SK-N-SH (cell line): ENCODE results near the gene NAALADL2. TPM values are rescaled to one million over a fixed set of nuclear protein-coding genes. Genes with fewer than 3 reads are reported as not detected.

Experiments used
- CTCF ChIA-PET: fragments of 300-600, 350-600 bp; formaldehyde crosslinking; extraction: SDS; loops from one replicate; lab custom pipeline; 2021; lab: Yijun Ruan, JAX
- POLR2A ChIA-PET: fragments of 350-600 bp; sonication (Branson Sonifier 250); formaldehyde crosslinking; extraction: SDS; loops from one replicate; lab custom pipeline; 2020; ENCODE audit warnings: antibody characterized with exemption, inconsistent platforms; lab: Yijun Ruan, JAX
- DNase-seq: peaks from one replicate; pipeline ENCODE4 v3.0.0; 2012
- H2AFZ ChIP-seq: fragments of 200-600 bp; sonication (generic); 2 replicates; pipeline ENCODE4 v1.8.1; 2016; ENCODE audit warnings: antibody characterized with exemption, mild to moderate bottlenecking, low read depth
- H3F3A ChIP-seq: fragments of 200-600 bp; sonication (generic); replicated peaks from 2 replicates; pipeline ENCODE3; 2016; ENCODE audit warnings: antibody characterized with exemption, mild to moderate bottlenecking; ENCODE audit not compliant: insufficient read depth
- H3K27ac ChIP-seq, 2 experiments: fragments of 200-500 bp in 1 of 2; fragments of 200-600 bp in 1 of 2; sonication (Bioruptor generic) in 1 of 2; sonication (generic), shearing (Covaris generic) in 1 of 2; 2 replicates each; pipeline versions ENCODE4 v1.5.1 to v1.6.1; 2014 to 2016; ENCODE audit warnings: low read depth in 2 of 2, inconsistent platforms in 1 of 2, low read length in 1 of 2, mild to moderate bottlenecking in 1 of 2, mixed read lengths in 1 of 2
- H3K27me3 ChIP-seq: fragments of 200-600 bp; sonication (generic), shearing (Covaris generic); 2 replicates; pipeline ENCODE4 v1.6.1; 2016; ENCODE audit warnings: mixed run types; ENCODE audit not compliant: insufficient read depth
- H3K36me3 ChIP-seq, 2 experiments: fragments of 200-500 bp in 1 of 2; fragments of 200-600 bp in 1 of 2; sonication (Bioruptor generic) in 1 of 2; sonication (generic) in 1 of 2; replicated peaks in 1 of 2; 2 replicates each; pipeline versions ENCODE3 to v1.5.1; 2014 to 2016; ENCODE audit warnings: low read length in 1 of 2, mild to moderate bottlenecking in 1 of 2; ENCODE audit not compliant: insufficient read depth in 2 of 2, control insufficient read depth in 1 of 2
- H3K4me1 ChIP-seq, 2 experiments: fragments of 200-500 bp in 1 of 2; fragments of 200-600 bp in 1 of 2; sonication (Bioruptor generic) in 1 of 2; sonication (generic), shearing (Covaris generic) in 1 of 2; 2 replicates each; pipeline versions ENCODE4 v1.5.1 to v1.6.1; 2014 to 2016; ENCODE audit warnings: low read depth in 1 of 2, low read length in 1 of 2, mixed run types in 1 of 2; ENCODE audit not compliant: insufficient read depth in 2 of 2, control insufficient read depth in 1 of 2
- H3K4me2 ChIP-seq: fragments of 200-600 bp; sonication (generic), shearing (Covaris generic); 2 replicates; pipeline ENCODE4 v1.6.1; 2017; ENCODE audit warnings: mixed run types
- H3K4me3 ChIP-seq, 2 experiments: fragments of 200-500 bp in 1 of 2; fragments of 200-600 bp in 1 of 2; sonication (Bioruptor generic) in 1 of 2; sonication (generic), shearing (Covaris generic) in 1 of 2; 2 replicates each; pipeline versions ENCODE4 v1.5.1 to v1.8.1; 2014 to 2016; ENCODE audit warnings: low read depth in 2 of 2, inconsistent platforms in 1 of 2, low read length in 1 of 2, mild to moderate bottlenecking in 1 of 2, mixed read lengths in 1 of 2, moderate library complexity in 1 of 2
- H3K79me2 ChIP-seq: fragments of 200-600 bp; sonication (generic); 2 replicates; pipeline ENCODE4 v1.8.1; 2017; ENCODE audit warnings: mild to moderate bottlenecking; ENCODE audit not compliant: insufficient read depth
- H3K9ac ChIP-seq: fragments of 200-600 bp; sonication (generic); 2 replicates; pipeline ENCODE4 v1.6.1; 2017; ENCODE audit warnings: mixed run types
- H3K9me2 ChIP-seq: fragments of 200-600 bp; sonication (generic); 2 replicates; pipeline ENCODE4 v1.6.1; 2017; ENCODE audit warnings: mixed run types
- H3K9me3 ChIP-seq: fragments of 200-600 bp; sonication (generic); 2 replicates; pipeline ENCODE4 v1.6.1; 2017; ENCODE audit warnings: mixed run types, mild to moderate bottlenecking, moderate library complexity
- H4K20me1 ChIP-seq: fragments of 200-600 bp; sonication (generic); 2 replicates; pipeline ENCODE4 v1.6.1; 2017; ENCODE audit warnings: mild to moderate bottlenecking, mixed run types; ENCODE audit not compliant: insufficient read depth
- FOSL2 ChIP-seq: IDR thresholded peaks from 2 replicates; pipeline ENCODE4 v1.4.0; 2012; ENCODE audit warnings: low read depth, mild to moderate bottlenecking, moderate library complexity, borderline replicate concordance
- FOXJ3 ChIP-seq: sonication (generic); formaldehyde crosslinking; IDR thresholded peaks from 2 replicates; pipeline ENCODE4 v1.5.1; 2020; ENCODE audit warnings: mild to moderate bottlenecking, missing genetic modification reagents
- FOXM1 ChIP-seq: IDR thresholded peaks from 2 replicates; pipeline ENCODE4 v1.4.0; 2012; ENCODE audit warnings: low read depth, mild to moderate bottlenecking
- NFIC ChIP-seq: IDR thresholded peaks from 2 replicates; pipeline ENCODE4 v1.4.0; 2012; ENCODE audit warnings: borderline replicate concordance
- POLR2AphosphoS5 ChIP-seq: IDR thresholded peaks from 2 replicates; pipeline ENCODE4 v1.6.1; 2012; ENCODE audit warnings: low read depth, low read length
- RXRA ChIP-seq: IDR thresholded peaks from 2 replicates; pipeline ENCODE4 v1.4.0; 2012; ENCODE audit warnings: low read depth, mild to moderate bottlenecking, borderline replicate concordance
- SMC3 ChIP-seq: IDR thresholded peaks from 2 replicates; pipeline ENCODE4 v1.6.1; 2012; ENCODE audit warnings: low read depth, low read length, improper control_type of control experiment
- WGBS: methylation state at CpG from one replicate; pipeline ENCODE4 v1.1.6; 2017; ENCODE audit warnings: low lambda C conversion rate; 5-methylcytosine and 5-hydroxymethylcytosine counted together
- polyA plus RNA-seq, 3 experiments: library from polyadenylated mRNA; depleted of rRNA; stranded (reverse); fragments of >200 nt; gene quantifications; 2 replicates each; pipeline ENCODE4 v1.2.3, GENCODE V29; 2012
- TF ChIP-seq, protein P1 (sequence below): IDR thresholded peaks from 2 replicates; pipeline ENCODE4; 2012
- TF ChIP-seq, protein P2 (sequence below): IDR thresholded peaks from 2 replicates; pipeline ENCODE4 v1.6.1; 2012; ENCODE audit warnings: mild to moderate bottlenecking, low read depth, low read length, moderate library complexity
- TF ChIP-seq, protein P3 (sequence below): IDR thresholded peaks from 2 replicates; pipeline ENCODE4 v1.4.0; 2012; ENCODE audit warnings: low read depth, borderline replicate concordance
- TF ChIP-seq, protein P4 (sequence below): IDR thresholded peaks from 2 replicates; pipeline ENCODE4 v1.4.0; 2012; ENCODE audit warnings: low read depth

NAALADL2 gene
- polyA plus RNA-seq, 1 of the 3 experiments (the other 2 are of a cell fraction): 1.2 TPM

DNA sequence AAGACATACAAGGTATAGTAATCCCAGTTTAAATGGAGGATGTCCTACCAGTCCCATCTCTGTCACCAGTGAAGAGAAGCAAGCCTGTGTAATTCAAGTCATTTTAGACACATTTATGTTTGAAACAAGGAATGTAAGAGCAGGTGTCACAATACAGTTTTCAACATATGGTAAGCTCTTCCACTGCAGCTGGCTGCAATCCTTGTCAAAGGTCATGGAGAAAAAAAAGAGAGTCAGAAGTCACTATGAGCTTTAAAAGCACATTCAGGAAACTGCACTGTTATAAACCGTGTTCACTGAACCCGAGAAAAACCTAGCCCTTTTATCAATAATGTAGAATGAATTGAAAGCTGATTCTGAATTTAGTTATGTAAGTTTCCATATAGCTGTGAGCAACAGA is 206.4 kb downstream of the NAALADL2 start:
- no peak for TF ChIP-seq FOSL2
- TF ChIP-seq POLR2AphosphoS5: no peak
- TF ChIP-seq, protein P1, sequence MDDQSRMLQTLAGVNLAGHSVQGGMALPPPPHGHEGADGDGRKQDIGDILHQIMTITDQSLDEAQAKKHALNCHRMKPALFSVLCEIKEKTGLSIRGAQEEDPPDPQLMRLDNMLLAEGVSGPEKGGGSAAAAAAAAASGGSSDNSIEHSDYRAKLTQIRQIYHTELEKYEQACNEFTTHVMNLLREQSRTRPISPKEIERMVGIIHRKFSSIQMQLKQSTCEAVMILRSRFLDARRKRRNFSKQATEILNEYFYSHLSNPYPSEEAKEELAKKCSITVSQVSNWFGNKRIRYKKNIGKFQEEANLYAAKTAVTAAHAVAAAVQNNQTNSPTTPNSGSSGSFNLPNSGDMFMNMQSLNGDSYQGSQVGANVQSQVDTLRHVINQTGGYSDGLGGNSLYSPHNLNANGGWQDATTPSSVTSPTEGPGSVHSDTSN: no peak
- TF ChIP-seq, protein P2, sequence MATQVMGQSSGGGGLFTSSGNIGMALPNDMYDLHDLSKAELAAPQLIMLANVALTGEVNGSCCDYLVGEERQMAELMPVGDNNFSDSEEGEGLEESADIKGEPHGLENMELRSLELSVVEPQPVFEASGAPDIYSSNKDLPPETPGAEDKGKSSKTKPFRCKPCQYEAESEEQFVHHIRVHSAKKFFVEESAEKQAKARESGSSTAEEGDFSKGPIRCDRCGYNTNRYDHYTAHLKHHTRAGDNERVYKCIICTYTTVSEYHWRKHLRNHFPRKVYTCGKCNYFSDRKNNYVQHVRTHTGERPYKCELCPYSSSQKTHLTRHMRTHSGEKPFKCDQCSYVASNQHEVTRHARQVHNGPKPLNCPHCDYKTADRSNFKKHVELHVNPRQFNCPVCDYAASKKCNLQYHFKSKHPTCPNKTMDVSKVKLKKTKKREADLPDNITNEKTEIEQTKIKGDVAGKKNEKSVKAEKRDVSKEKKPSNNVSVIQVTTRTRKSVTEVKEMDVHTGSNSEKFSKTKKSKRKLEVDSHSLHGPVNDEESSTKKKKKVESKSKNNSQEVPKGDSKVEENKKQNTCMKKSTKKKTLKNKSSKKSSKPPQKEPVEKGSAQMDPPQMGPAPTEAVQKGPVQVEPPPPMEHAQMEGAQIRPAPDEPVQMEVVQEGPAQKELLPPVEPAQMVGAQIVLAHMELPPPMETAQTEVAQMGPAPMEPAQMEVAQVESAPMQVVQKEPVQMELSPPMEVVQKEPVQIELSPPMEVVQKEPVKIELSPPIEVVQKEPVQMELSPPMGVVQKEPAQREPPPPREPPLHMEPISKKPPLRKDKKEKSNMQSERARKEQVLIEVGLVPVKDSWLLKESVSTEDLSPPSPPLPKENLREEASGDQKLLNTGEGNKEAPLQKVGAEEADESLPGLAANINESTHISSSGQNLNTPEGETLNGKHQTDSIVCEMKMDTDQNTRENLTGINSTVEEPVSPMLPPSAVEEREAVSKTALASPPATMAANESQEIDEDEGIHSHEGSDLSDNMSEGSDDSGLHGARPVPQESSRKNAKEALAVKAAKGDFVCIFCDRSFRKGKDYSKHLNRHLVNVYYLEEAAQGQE: no peak
- no peak for TF ChIP-seq FOXM1
- TF ChIP-seq SMC3: no peak
- no peak for TF ChIP-seq NFIC
- TF ChIP-seq RXRA: no peak
- TF ChIP-seq, protein P3, sequence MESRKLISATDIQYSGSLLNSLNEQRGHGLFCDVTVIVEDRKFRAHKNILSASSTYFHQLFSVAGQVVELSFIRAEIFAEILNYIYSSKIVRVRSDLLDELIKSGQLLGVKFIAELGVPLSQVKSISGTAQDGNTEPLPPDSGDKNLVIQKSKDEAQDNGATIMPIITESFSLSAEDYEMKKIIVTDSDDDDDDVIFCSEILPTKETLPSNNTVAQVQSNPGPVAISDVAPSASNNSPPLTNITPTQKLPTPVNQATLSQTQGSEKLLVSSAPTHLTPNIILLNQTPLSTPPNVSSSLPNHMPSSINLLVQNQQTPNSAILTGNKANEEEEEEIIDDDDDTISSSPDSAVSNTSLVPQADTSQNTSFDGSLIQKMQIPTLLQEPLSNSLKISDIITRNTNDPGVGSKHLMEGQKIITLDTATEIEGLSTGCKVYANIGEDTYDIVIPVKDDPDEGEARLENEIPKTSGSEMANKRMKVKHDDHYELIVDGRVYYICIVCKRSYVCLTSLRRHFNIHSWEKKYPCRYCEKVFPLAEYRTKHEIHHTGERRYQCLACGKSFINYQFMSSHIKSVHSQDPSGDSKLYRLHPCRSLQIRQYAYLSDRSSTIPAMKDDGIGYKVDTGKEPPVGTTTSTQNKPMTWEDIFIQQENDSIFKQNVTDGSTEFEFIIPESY: no peak
- TF ChIP-seq, protein P4, sequence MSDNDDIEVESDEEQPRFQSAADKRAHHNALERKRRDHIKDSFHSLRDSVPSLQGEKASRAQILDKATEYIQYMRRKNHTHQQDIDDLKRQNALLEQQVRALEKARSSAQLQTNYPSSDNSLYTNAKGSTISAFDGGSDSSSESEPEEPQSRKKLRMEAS: no peak
- TF ChIP-seq FOXJ3 (CRISPR knock-in tag): no peak
- DNase-seq: no peak
- no peaks in the 10 kb centered on the region for H3K36me3 ChIP-seq
- H3K9me2 ChIP-seq: no peaks in the 10 kb centered on the region
- no peaks in the 10 kb centered on the region for H3K9me3 ChIP-seq
- H3K9ac ChIP-seq: no peak overlapping the region
- H2AFZ ChIP-seq: no peak overlapping the region
- H3K4me1 ChIP-seq: no peaks in the 10 kb centered on the region
- H4K20me1 ChIP-seq: no peaks in the 10 kb centered on the region
- no peak overlapping the region for H3K4me2 ChIP-seq
- H3K27ac ChIP-seq: no peak overlapping the region
- no peaks in the 10 kb centered on the region for H3K79me2 ChIP-seq
- no peak overlapping the region for H3K4me3 ChIP-seq
- CTCF ChIA-PET: interaction anchor here (1.0 kb wide), 1 partner anchor 80 kb away, joined by 3 read pairs; no protein-coding TSS in a partner anchor
- H3K27me3 ChIP-seq: no peaks in the 10 kb centered on the region
- POLR2A ChIA-PET: no interaction called here
- H3F3A ChIP-seq: no peaks in the 10 kb centered on the region
- 64% methylated on average over 2 of the region's 2 CpGs for WGBS
